Measurements from ENCODE around the gene BTG4. TPM values are rescaled to one million over a fixed set of nuclear protein-coding genes. Genes with fewer than 3 reads are reported as not detected.

Gene BTG4
- total RNA-seq, 6 experiments from 2014 or later = not detected

DNA sequence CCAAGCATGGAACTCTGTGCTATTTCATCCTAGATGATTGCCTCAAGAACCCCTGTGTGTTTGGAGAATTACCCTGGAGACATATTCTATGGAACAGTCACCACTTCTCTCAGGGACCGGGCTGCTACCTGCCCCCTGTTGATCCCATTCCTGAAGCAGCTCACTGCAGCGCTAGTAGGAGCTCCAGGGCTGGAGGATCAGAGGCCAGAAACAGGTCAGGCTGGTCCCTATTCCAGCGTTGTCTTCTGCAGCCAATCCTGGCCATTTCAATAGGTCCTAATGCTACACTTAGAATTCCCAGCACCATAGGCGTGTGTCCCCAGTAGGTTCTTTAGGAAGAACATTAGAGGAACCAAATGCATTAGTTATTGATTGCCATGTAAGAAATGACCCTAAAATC is 48.9 kb downstream of the BTG4 start:
- TF ChIP-seq, protein P1, sequence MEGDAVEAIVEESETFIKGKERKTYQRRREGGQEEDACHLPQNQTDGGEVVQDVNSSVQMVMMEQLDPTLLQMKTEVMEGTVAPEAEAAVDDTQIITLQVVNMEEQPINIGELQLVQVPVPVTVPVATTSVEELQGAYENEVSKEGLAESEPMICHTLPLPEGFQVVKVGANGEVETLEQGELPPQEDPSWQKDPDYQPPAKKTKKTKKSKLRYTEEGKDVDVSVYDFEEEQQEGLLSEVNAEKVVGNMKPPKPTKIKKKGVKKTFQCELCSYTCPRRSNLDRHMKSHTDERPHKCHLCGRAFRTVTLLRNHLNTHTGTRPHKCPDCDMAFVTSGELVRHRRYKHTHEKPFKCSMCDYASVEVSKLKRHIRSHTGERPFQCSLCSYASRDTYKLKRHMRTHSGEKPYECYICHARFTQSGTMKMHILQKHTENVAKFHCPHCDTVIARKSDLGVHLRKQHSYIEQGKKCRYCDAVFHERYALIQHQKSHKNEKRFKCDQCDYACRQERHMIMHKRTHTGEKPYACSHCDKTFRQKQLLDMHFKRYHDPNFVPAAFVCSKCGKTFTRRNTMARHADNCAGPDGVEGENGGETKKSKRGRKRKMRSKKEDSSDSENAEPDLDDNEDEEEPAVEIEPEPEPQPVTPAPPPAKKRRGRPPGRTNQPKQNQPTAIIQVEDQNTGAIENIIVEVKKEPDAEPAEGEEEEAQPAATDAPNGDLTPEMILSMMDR (IDR thresholded peaks at IDR 0.05) = no peak
- Mint-ChIP-seq H3K9me3 (no peaks in the 10 kb centered on the region), H3K27ac (no peak overlapping the region), H3K27me3 (ENCODE audit: insufficient read depth) (peaks cover 15% of the 10 kb centered on the region), H3K36me3 (ENCODE audit: low read depth) (no peaks in the 10 kb centered on the region), H3K4me3 (no peak overlapping the region), H3K4me1 (ENCODE audit: low read depth) (peaks cover 15% of the 10 kb centered on the region)
- DNase-seq = no peak

DNA sequence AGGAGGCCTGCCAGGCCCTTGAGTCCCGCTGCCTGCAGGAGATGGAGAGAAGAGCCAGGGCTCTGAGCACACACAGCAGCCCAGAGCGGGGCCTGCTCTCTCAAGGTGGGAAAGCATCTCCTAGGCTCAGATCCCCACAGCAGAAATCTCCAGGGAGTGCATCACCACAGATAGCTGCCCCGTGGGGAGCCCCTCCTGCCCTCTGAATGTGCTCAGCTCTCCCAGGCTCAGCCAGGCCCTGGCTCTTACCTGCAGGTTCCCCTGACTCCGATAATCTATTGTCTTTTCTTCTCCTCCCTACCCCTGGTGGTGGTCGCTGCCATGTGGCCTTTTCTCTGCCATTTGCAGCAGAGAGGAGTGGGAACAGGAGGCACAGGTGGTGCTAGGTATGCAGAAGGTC is 49.9 kb downstream of the BTG4 start:
- H3K27me3 Mint-ChIP-seq (ENCODE audit: insufficient read depth) = peaks cover 18% of the 10 kb centered on the region
- H3K9me3 Mint-ChIP-seq = no peaks in the 10 kb centered on the region
- no peak overlapping the region for H3K27ac Mint-ChIP-seq
- no peak for DNase-seq
- peaks cover 15% of the 10 kb centered on the region for H3K4me1 Mint-ChIP-seq (ENCODE audit: low read depth)
- H3K36me3 Mint-ChIP-seq (ENCODE audit: low read depth) = no peaks in the 10 kb centered on the region
- TF ChIP-seq, protein P1 (IDR thresholded peaks at IDR 0.05) = no peak
- no peak overlapping the region for H3K4me3 Mint-ChIP-seq

DNA sequence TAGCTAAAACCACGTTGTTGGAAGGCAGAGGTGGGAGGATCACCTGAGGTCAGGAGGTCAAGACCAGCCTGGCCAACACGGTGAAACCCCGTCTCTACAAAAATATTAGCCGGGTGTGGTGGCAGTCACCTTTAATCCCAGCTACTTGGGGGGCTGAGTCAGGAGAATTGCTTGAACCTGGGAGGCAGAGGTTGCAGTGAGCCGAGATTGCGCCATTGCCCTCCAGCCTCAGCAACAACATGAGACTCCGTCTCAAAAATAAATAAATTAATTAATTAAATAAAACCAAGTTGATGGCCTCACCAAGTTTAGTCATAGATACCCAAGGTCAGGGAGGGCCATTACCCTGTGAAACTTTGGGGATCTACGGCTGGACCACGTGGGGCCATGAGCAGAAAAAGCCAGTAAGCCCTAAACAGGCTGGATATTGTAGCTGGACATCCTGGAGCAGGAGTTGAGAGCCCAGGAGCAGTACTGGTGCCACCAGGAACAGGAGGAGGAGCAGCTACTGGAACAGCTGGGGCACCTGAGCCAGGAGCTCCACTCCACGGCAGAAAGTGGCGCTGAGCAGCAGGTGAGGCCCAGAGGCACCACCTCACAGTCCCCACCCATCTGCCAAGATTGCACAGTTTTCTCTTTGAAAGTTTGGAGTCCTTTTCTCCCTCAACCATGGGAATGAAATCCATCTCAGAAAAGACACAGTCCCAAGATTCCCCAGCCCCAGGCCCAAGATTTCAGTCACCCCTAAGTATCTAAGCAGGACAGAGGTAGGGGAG is 50.5 kb downstream of the BTG4 start:
- Mint-ChIP-seq H3K4me1 (ENCODE audit: low read depth) (peaks cover 15% of the 10 kb centered on the region), H3K27me3 (ENCODE audit: insufficient read depth) (peaks cover 18% of the 10 kb centered on the region)

DNA sequence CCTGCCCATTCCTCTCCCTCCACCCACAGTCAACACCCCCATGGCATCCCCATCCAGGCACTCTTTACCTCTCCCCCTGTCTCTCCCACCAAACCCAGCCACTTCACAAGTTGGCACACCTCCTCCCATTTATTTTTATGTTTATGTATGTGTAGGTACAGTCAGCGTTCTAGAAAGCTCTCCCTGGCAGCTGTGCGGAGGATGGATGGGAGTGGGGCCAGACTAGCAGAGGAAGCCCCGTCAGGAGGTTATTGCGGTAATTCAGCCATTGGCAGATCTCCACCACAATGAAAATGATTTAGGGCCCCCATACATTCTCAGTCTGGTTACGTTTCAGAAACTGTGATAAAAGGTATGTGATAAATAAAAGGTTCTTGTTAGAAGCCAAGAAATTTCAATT is 51.3 kb downstream of the BTG4 start:
- no peak for DNase-seq
- TF ChIP-seq, protein P1 (IDR thresholded peaks at IDR 0.05) = no peak
- H3K27me3 Mint-ChIP-seq (ENCODE audit: insufficient read depth) = peaks cover 18% of the 10 kb centered on the region
- no peak overlapping the region for H3K27ac Mint-ChIP-seq
- H3K4me3 Mint-ChIP-seq = no peak overlapping the region
- no peaks in the 10 kb centered on the region for H3K9me3 Mint-ChIP-seq
- peaks cover 15% of the 10 kb centered on the region for H3K4me1 Mint-ChIP-seq (ENCODE audit: low read depth)
- no peaks in the 10 kb centered on the region for H3K36me3 Mint-ChIP-seq (ENCODE audit: low read depth)

More for the DNA sequence above, 50.5 kb downstream of the BTG4 start:
- no peak for DNase-seq
- H3K9me3 Mint-ChIP-seq = no peaks in the 10 kb centered on the region
- H3K36me3 Mint-ChIP-seq (ENCODE audit: low read depth) = no peaks in the 10 kb centered on the region
- no peak overlapping the region for H3K4me3 Mint-ChIP-seq
- TF ChIP-seq, protein P1 (IDR thresholded peaks at IDR 0.05) = no peak
- H3K27ac Mint-ChIP-seq = no peak overlapping the region

DNA sequence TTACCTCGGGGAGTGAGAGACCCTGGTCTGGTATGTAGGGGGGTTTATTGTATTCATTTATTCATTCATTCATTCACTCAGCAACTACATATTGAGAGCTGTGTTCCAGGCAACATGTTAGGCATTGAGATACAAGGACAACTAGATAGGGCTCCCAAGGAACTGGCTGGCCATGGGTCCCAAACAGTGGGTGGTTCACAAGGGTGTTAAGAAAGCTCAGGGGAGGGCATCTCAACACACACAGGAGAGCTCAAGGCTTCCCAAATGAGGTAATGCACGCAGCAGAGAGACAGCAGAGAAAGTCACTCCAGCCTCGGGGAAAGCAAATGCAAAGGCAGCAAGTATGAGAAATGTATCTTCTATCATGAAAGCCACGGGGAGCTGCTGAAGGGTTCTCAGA is 51.8 kb downstream of the BTG4 start:
- Mint-ChIP-seq H3K36me3 (ENCODE audit: low read depth) (no peaks in the 10 kb centered on the region), H3K4me1 (ENCODE audit: low read depth) (peaks cover 11% of the 10 kb centered on the region), H3K27me3 (ENCODE audit: insufficient read depth) (peaks cover 18% of the 10 kb centered on the region), H3K9me3 (no peaks in the 10 kb centered on the region), H3K27ac (no peak overlapping the region), H3K4me3 (no peak overlapping the region)
- no peak for DNase-seq
- TF ChIP-seq, protein P1 (IDR thresholded peaks at IDR 0.05) = no peak

Data from HFFc6 (cell line).